ENCODE measurements around the gene SLIT1. TPM values are rescaled to one million over a fixed set of nuclear protein-coding genes. Genes with fewer than 3 reads are reported as not detected.

SLIT1 gene
- total and polyA plus RNA-seq, 2 experiments from 2014 or later = not detected

GRCh38 chr10:97065686-97066660 lies 119.8 kb downstream of the SLIT1 start:
- no peak overlapping the region for H3K27ac ChIP-seq
- 48 to 55% methylated on average over 16 to 18 of the region's 18 CpGs for WGBS, 2 experiments (ENCODE audit: low coverage in 1 of 2, low lambda C conversion rate in 2 of 2, missing lambda C conversion rate in 2 of 2)
- H3F3A ChIP-seq (ENCODE audit: insufficient read depth) = no peaks in the 10 kb centered on the region
- H3K4me2 ChIP-seq (ENCODE audit: unreplicated experiment) = no peak overlapping the region
- no peak overlapping the region for H2AFZ ChIP-seq
- H3K9me2 ChIP-seq (ENCODE audit: insufficient read depth) = no peaks in the 10 kb centered on the region
- no peak overlapping the region for H3K9ac ChIP-seq
- no peak for DNase-seq
- H3K36me3 ChIP-seq (ENCODE audit: low read depth) = no peaks in the 10 kb centered on the region
- peaks cover 6% of the 10 kb centered on the region; the same call in 1 of the 2 replicates for H3K27me3 ChIP-seq (replicated peaks; ENCODE audit: insufficient read depth)
- no peaks in the 10 kb centered on the region for H3K4me1 ChIP-seq (ENCODE audit: insufficient read depth)
- no peaks in the 10 kb centered on the region for H3K9me3 ChIP-seq (ENCODE audit: low read depth)
- TF ChIP-seq EZH2 (IDR thresholded peaks at IDR 0.05; ENCODE audit: insufficient read depth, poor library complexity, severe bottlenecking) (no peak), EZH2phosphoT487 (IDR thresholded peaks at IDR 0.05; ENCODE audit: insufficient read depth, low read depth) (no peak)
- in situ Hi-C loops (cut with MboI) = no loop called here
- no peak overlapping the region for H3K4me3 ChIP-seq
- no peaks in the 10 kb centered on the region for H4K20me1 ChIP-seq (ENCODE audit: insufficient read depth)
- no peaks in the 10 kb centered on the region for H3K79me2 ChIP-seq (ENCODE audit: insufficient read depth)

- no peak overlapping the region for H3K9ac ChIP-seq
- 32 to 46% methylated on average over 1 of the region's 1 CpG for WGBS, 2 experiments (ENCODE audit: low coverage in 1 of 2, low lambda C conversion rate in 2 of 2, missing lambda C conversion rate in 2 of 2)
- in situ Hi-C loops (cut with MboI) = no loop called here
- H3K9me2 ChIP-seq (ENCODE audit: insufficient read depth) = no peaks in the 10 kb centered on the region
- H3F3A ChIP-seq (ENCODE audit: insufficient read depth) = no peaks in the 10 kb centered on the region
- no peak overlapping the region for H3K4me3 ChIP-seq
- TF ChIP-seq EZH2phosphoT487 (IDR thresholded peaks at IDR 0.05; ENCODE audit: insufficient read depth, low read depth) = no peak
- no peak for TF ChIP-seq EZH2 (IDR thresholded peaks at IDR 0.05; ENCODE audit: insufficient read depth, poor library complexity, severe bottlenecking)
- peaks cover 9% of the 10 kb centered on the region; the same call in 1 of the 2 replicates for H3K27me3 ChIP-seq (replicated peaks; ENCODE audit: insufficient read depth)
- no peaks in the 10 kb centered on the region for H3K79me2 ChIP-seq (ENCODE audit: insufficient read depth)
- H3K36me3 ChIP-seq (ENCODE audit: low read depth) = no peaks in the 10 kb centered on the region
- H2AFZ ChIP-seq = no peak overlapping the region
- DNase-seq = peak; percentile 14
- H3K4me2 ChIP-seq (ENCODE audit: unreplicated experiment) = no peak overlapping the region
- no peaks in the 10 kb centered on the region for H4K20me1 ChIP-seq (ENCODE audit: insufficient read depth)
- H3K9me3 ChIP-seq (ENCODE audit: low read depth) = no peaks in the 10 kb centered on the region
- no peak overlapping the region for H3K27ac ChIP-seq
- no peaks in the 10 kb centered on the region for H3K4me1 ChIP-seq (ENCODE audit: insufficient read depth)
Observed at GRCh38 chr10:97065128-97065527, 120.6 kb downstream of the SLIT1 start.

- H3K4me2 ChIP-seq (ENCODE audit: unreplicated experiment) = no peak overlapping the region
- in situ Hi-C loops (cut with MboI) = no loop called here
- no peaks in the 10 kb centered on the region for H3K9me3 ChIP-seq (ENCODE audit: low read depth)
- WGBS, 2 experiments (ENCODE audit: low coverage in 1 of 2, low lambda C conversion rate in 2 of 2, missing lambda C conversion rate in 2 of 2) = 76 to 83% methylated on average over 24 of the region's 24 CpGs
- no peaks in the 10 kb centered on the region for H4K20me1 ChIP-seq (ENCODE audit: insufficient read depth)
- H3K4me3 ChIP-seq = no peak overlapping the region
- no peak overlapping the region for H3K9ac ChIP-seq
- no peaks in the 10 kb centered on the region for H3K79me2 ChIP-seq (ENCODE audit: insufficient read depth)
- no peaks in the 10 kb centered on the region for H3K4me1 ChIP-seq (ENCODE audit: insufficient read depth)
- TF ChIP-seq EZH2 (IDR thresholded peaks at IDR 0.05; ENCODE audit: insufficient read depth, poor library complexity, severe bottlenecking) (no peak), EZH2phosphoT487 (IDR thresholded peaks at IDR 0.05; ENCODE audit: insufficient read depth, low read depth) (no peak)
- no peak for DNase-seq
- no peak overlapping the region for H3K27ac ChIP-seq
- H3F3A ChIP-seq (ENCODE audit: insufficient read depth) = no peaks in the 10 kb centered on the region
- no peaks in the 10 kb centered on the region for H3K36me3 ChIP-seq (ENCODE audit: low read depth)
- H2AFZ ChIP-seq = no peak overlapping the region
- H3K27me3 ChIP-seq (replicated peaks; ENCODE audit: insufficient read depth) = 0 out of 2 replicates have a peak, but pooled peaks cover 9% of the 10 kb centered on the region
- no peaks in the 10 kb centered on the region for H3K9me2 ChIP-seq (ENCODE audit: insufficient read depth)
Observed at GRCh38 chr10:97063983-97064837, 121.5 kb downstream of the SLIT1 start.

- no peaks in the 10 kb centered on the region for H3K79me2 ChIP-seq (ENCODE audit: insufficient read depth)
- no peak for DNase-seq
- H3K4me1 ChIP-seq (ENCODE audit: insufficient read depth) = no peaks in the 10 kb centered on the region
- H3K27ac ChIP-seq = no peak overlapping the region
- WGBS, 2 experiments (ENCODE audit: low coverage in 1 of 2, low lambda C conversion rate in 2 of 2, missing lambda C conversion rate in 2 of 2) = 65 to 78% methylated on average over 17 to 20 of the region's 20 CpGs
- no peaks in the 10 kb centered on the region for H3K36me3 ChIP-seq (ENCODE audit: low read depth)
- no peaks in the 10 kb centered on the region for H3K9me2 ChIP-seq (ENCODE audit: insufficient read depth)
- H3F3A ChIP-seq (ENCODE audit: insufficient read depth) = no peaks in the 10 kb centered on the region
- no peaks in the 10 kb centered on the region for H4K20me1 ChIP-seq (ENCODE audit: insufficient read depth)
- no peak overlapping the region for H3K4me3 ChIP-seq
- no peaks in the 10 kb centered on the region for H3K9me3 ChIP-seq (ENCODE audit: low read depth)
- H3K27me3 ChIP-seq (replicated peaks; ENCODE audit: insufficient read depth) = 0 out of 2 replicates have a peak, but pooled peaks cover 9% of the 10 kb centered on the region
- no peak overlapping the region for H2AFZ ChIP-seq
- no peak for TF ChIP-seq EZH2phosphoT487 (IDR thresholded peaks at IDR 0.05; ENCODE audit: insufficient read depth, low read depth)
- TF ChIP-seq EZH2 (IDR thresholded peaks at IDR 0.05; ENCODE audit: insufficient read depth, poor library complexity, severe bottlenecking) = no peak
- no peak overlapping the region for H3K9ac ChIP-seq
- H3K4me2 ChIP-seq (ENCODE audit: unreplicated experiment) = no peak overlapping the region
- in situ Hi-C loops (cut with MboI) = no loop called here
Observed at GRCh38 chr10:97063271-97063982, 122.3 kb downstream of the SLIT1 start.

All from GM23248 (cell line).